IPS-18a (cell line): ENCODE measurements around the gene KRTAP10-7.
"Not testable (repeated sequence)": the region's sequence is repeated elsewhere in the genome, so short reads cannot be mapped to it uniquely, and the experiment has no call there.

Experiments
- H3K27ac ChIP-seq: one replicate; pipeline ENCODE4 v1.5.1; 2013; ENCODE audit warnings: low read length
- H3K27me3 ChIP-seq: one replicate; pipeline ENCODE4 v1.6.1; 2013; ENCODE audit warnings: mild to moderate bottlenecking, low read length; ENCODE audit not compliant: control insufficient read depth, insufficient read depth
- H3K36me3 ChIP-seq: one replicate; pipeline ENCODE4 v1.6.1; 2013; ENCODE audit warnings: low read depth, low read length; ENCODE audit not compliant: control insufficient read depth
- H3K4me1 ChIP-seq: one replicate; pipeline ENCODE4 v1.6.1; 2013; ENCODE audit warnings: low read depth, low read length; ENCODE audit not compliant: control insufficient read depth
- H3K4me3 ChIP-seq: one replicate; pipeline ENCODE4 v1.5.1; 2013; ENCODE audit warnings: low read length
- H3K9ac ChIP-seq: one replicate; pipeline ENCODE4 v1.6.1; 2013; ENCODE audit warnings: mild to moderate bottlenecking, low read length, moderate library complexity
- H3K9me3 ChIP-seq: one replicate; pipeline ENCODE4 v1.6.1; 2013; ENCODE audit warnings: low read depth, low read length; ENCODE audit not compliant: control insufficient read depth

KRTAP10-7 gene

GRCh38 chr21:44600118-44600978 lies at the start of gene KRTAP10-7:
KRTAP10-7 (plus strand) TSS chr21:44600597; CDS start chr21:44600622, 25 bp downstream.
- not testable (repeated sequence) for H3K9me3 ChIP-seq, H3K4me3 ChIP-seq, H3K27ac ChIP-seq, H3K27me3 ChIP-seq, H3K9ac ChIP-seq, H3K4me1 ChIP-seq, H3K36me3 ChIP-seq

GRCh38 chr21:44550807-44551206 lies 49.6 kb upstream of the KRTAP10-7 start:
- no peaks in the 10 kb centered on the region for H3K36me3 ChIP-seq
- H3K9ac ChIP-seq, result no peak overlapping the region
- no peak overlapping the region for H3K4me3 ChIP-seq
- no peak overlapping the region for H3K27ac ChIP-seq
- H3K27me3 ChIP-seq, result no peaks in the 10 kb centered on the region
- peaks cover 8% of the 10 kb centered on the region for H3K9me3 ChIP-seq
- peaks cover 33% of the 10 kb centered on the region for H3K4me1 ChIP-seq

- Histone ChIP-seq H3K4me1 (peaks cover 33% of the 10 kb centered on the region), H3K36me3 (no peaks in the 10 kb centered on the region), H3K9me3 (peaks cover 8% of the 10 kb centered on the region), H3K27ac (no peak within 1 kb of the TSS), H3K9ac (no peak within 1 kb of the TSS), H3K27me3 (no peaks in the 10 kb centered on the region), H3K4me3 (no peak within 1 kb of the TSS)
These were observed 48.9 kb upstream of the KRTAP10-7 start, which contains the start of gene KRTAP10-2 for GRCh38 chr21:44551340-44551961. KRTAP10-2 (minus strand) TSS chr21:44551505; CDS start chr21:44551458, 47 bp downstream.

- Histone ChIP-seq H3K27me3 (no peaks in the 10 kb centered on the region), H3K9ac (no peak overlapping the region), H3K36me3 (no peaks in the 10 kb centered on the region), H3K4me1 (peaks cover 33% of the 10 kb centered on the region), H3K27ac (no peak overlapping the region), H3K9me3 (peaks cover 3% of the 10 kb centered on the region), H3K4me3 (no peak overlapping the region)
These were observed 48.3 kb upstream of the KRTAP10-7 start for GRCh38 chr21:44552136-44552535.

GRCh38 chr21:44552681-44553080 lies 47.7 kb upstream of the KRTAP10-7 start:
- Histone ChIP-seq H3K9me3 (no peaks in the 10 kb centered on the region), H3K27me3 (no peaks in the 10 kb centered on the region), H3K27ac (no peak overlapping the region), H3K36me3 (no peaks in the 10 kb centered on the region), H3K4me1 (peaks cover 30% of the 10 kb centered on the region), H3K9ac (no peak overlapping the region), H3K4me3 (no peak overlapping the region)

- Histone ChIP-seq H3K9me3 (no peaks in the 10 kb centered on the region), H3K4me1 (peaks cover 10% of the 10 kb centered on the region), H3K36me3 (no peaks in the 10 kb centered on the region), H3K9ac (no peak overlapping the region), H3K27ac (no peak overlapping the region), H3K27me3 (no peaks in the 10 kb centered on the region), H3K4me3 (no peak overlapping the region)
These were observed 45.1 kb upstream of the KRTAP10-7 start for GRCh38 chr21:44555200-44555875.

GRCh38 chr21:44556879-44557278 lies 43.5 kb upstream of the KRTAP10-7 start:
- Histone ChIP-seq H3K36me3 (no peaks in the 10 kb centered on the region), H3K27ac (no peak overlapping the region), H3K4me3 (no peak overlapping the region), H3K9me3 (no peaks in the 10 kb centered on the region), H3K9ac (no peak overlapping the region), H3K4me1 (peaks cover 10% of the 10 kb centered on the region), H3K27me3 (no peaks in the 10 kb centered on the region)

GRCh38 chr21:44557491-44558328 lies 42.7 kb upstream of the KRTAP10-7 start:
- H3K9me3 ChIP-seq, result no peaks in the 10 kb centered on the region
- peaks cover 4% of the 10 kb centered on the region for H3K4me1 ChIP-seq
- H3K4me3 ChIP-seq, result no peak overlapping the region
- H3K9ac ChIP-seq, result no peak overlapping the region
- H3K27ac ChIP-seq, result no peak overlapping the region
- H3K36me3 ChIP-seq, result no peaks in the 10 kb centered on the region
- H3K27me3 ChIP-seq, result no peaks in the 10 kb centered on the region

GRCh38 chr21:44558329-44558675 lies 42.1 kb upstream of the KRTAP10-7 start:
- H3K4me1 ChIP-seq, H3K27ac ChIP-seq, H3K36me3 ChIP-seq, H3K9ac ChIP-seq, H3K27me3 ChIP-seq, H3K4me3 ChIP-seq, H3K9me3 ChIP-seq: not testable (repeated sequence)

GRCh38 chr21:44558695-44559094 lies 41.7 kb upstream of the KRTAP10-7 start, which contains the start of gene KRTAP10-3:
KRTAP10-3 (minus strand) TSS chr21:44558795; CDS start chr21:44558715, 80 bp downstream.
- Histone ChIP-seq H3K9ac (no peak within 1 kb of the TSS), H3K27me3 (no peaks in the 10 kb centered on the region), H3K9me3 (no peaks in the 10 kb centered on the region), H3K36me3 (no peaks in the 10 kb centered on the region), H3K27ac (no peak within 1 kb of the TSS), H3K4me3 (no peak within 1 kb of the TSS), H3K4me1 (no peaks in the 10 kb centered on the region)

GRCh38 chr21:44564099-44564498 lies 36.3 kb upstream of the KRTAP10-7 start:
- Histone ChIP-seq H3K36me3 (no peaks in the 10 kb centered on the region), H3K4me1 (no peaks in the 10 kb centered on the region), H3K27ac (no peak overlapping the region), H3K9me3 (no peaks in the 10 kb centered on the region), H3K27me3 (no peaks in the 10 kb centered on the region), H3K9ac (no peak overlapping the region), H3K4me3 (no peak overlapping the region)
